Nephron (organoid): ENCODE measurements around the gene SLC12A5.
"Not testable (repeated sequence)": the region's sequence is repeated elsewhere in the genome, so short reads cannot be mapped to it uniquely, and the experiment has no call there.

ENCODE experiments used
- H3K27ac Mint-ChIP-seq, 3 experiments: 2 replicates each; pipeline ENCODE4 v1.8.0; 2020; ENCODE audit warnings: mixed read lengths in 3 of 3, mild to moderate bottlenecking in 2 of 3, moderate library complexity in 1 of 3
- H3K27me3 Mint-ChIP-seq: 2 replicates; pipeline ENCODE4 v1.8.0; 2021; ENCODE audit warnings: low read depth, mild to moderate bottlenecking, moderate library complexity, mixed read lengths
- H3K36me3 Mint-ChIP-seq: 2 replicates; pipeline ENCODE4 v1.8.0; 2020; ENCODE audit warnings: low read depth, mixed read lengths
- H3K4me1 Mint-ChIP-seq: 2 replicates; pipeline ENCODE4 v1.8.0; 2020; ENCODE audit warnings: mixed read lengths
- H3K4me3 Mint-ChIP-seq, 3 experiments: 2 replicates each; pipeline ENCODE4 v1.8.0; 2020; ENCODE audit warnings: mild to moderate bottlenecking in 3 of 3, mixed read lengths in 3 of 3, moderate library complexity in 2 of 3
- H3K9me3 Mint-ChIP-seq: 2 replicates; pipeline ENCODE4 v1.8.0; 2020; ENCODE audit warnings: mixed read lengths
- CTCF ChIP-seq, 3 experiments: fragments of 200-600 bp; sonication (generic); IDR thresholded peaks; one replicate each; pipeline ENCODE4 v1.5.0; 2021; ENCODE audit warnings: antibody characterized with exemption in 3 of 3; ENCODE audit not compliant: unreplicated experiment in 3 of 3

SLC12A5 gene

GRCh38 chr20:45991616-45992015 is 37.4 kb upstream of the SLC12A5 start:
- H3K36me3 Mint-ChIP-seq, result no peaks in the 10 kb centered on the region
- peaks cover 17% of the 10 kb centered on the region for H3K27me3 Mint-ChIP-seq
- H3K27ac Mint-ChIP-seq, result no peak overlapping the region
- H3K4me3 Mint-ChIP-seq, result no peak overlapping the region
- no peaks in the 10 kb centered on the region for H3K9me3 Mint-ChIP-seq
- no peaks in the 10 kb centered on the region for H3K4me1 Mint-ChIP-seq
- TF ChIP-seq CTCF (IDR thresholded peaks at IDR 0.05; ENCODE audit: unreplicated experiment in 3 of 3), result no peak

GRCh38 chr20:45993197-45993951 is 35.6 kb upstream of the SLC12A5 start:
- Mint-ChIP-seq H3K27ac (no peak overlapping the region), H3K4me1 (no peaks in the 10 kb centered on the region), H3K4me3 (no peak overlapping the region), H3K9me3 (no peaks in the 10 kb centered on the region), H3K36me3 (no peaks in the 10 kb centered on the region), H3K27me3 (peaks cover 15% of the 10 kb centered on the region)
- TF ChIP-seq CTCF (IDR thresholded peaks at IDR 0.05; ENCODE audit: unreplicated experiment in 3 of 3), result no peak

GRCh38 chr20:45994761-45995493 is 34.1 kb upstream of the SLC12A5 start:
- H3K27ac Mint-ChIP-seq, result no peak overlapping the region
- no peaks in the 10 kb centered on the region for H3K9me3 Mint-ChIP-seq
- TF ChIP-seq CTCF (IDR thresholded peaks at IDR 0.05; ENCODE audit: unreplicated experiment in 3 of 3), result no peak
- H3K27me3 Mint-ChIP-seq, result peaks cover 11% of the 10 kb centered on the region
- no peak overlapping the region for H3K4me3 Mint-ChIP-seq
- H3K4me1 Mint-ChIP-seq, result no peaks in the 10 kb centered on the region
- no peaks in the 10 kb centered on the region for H3K36me3 Mint-ChIP-seq

GRCh38 chr20:45995495-45996097 is 33.4 kb upstream of the SLC12A5 start:
- not testable (repeated sequence) for H3K4me1 Mint-ChIP-seq, H3K9me3 Mint-ChIP-seq, H3K36me3 Mint-ChIP-seq, H3K4me3 Mint-ChIP-seq, H3K27ac Mint-ChIP-seq
- H3K27me3 Mint-ChIP-seq, result peaks cover 16% of the 10 kb centered on the region

GRCh38 chr20:45997187-45997586 is 31.8 kb upstream of the SLC12A5 start:
- Mint-ChIP-seq H3K4me3 (no peak overlapping the region), H3K9me3 (no peaks in the 10 kb centered on the region), H3K27me3 (peaks cover 17% of the 10 kb centered on the region), H3K27ac (no peak overlapping the region), H3K4me1 (no peaks in the 10 kb centered on the region), H3K36me3 (no peaks in the 10 kb centered on the region)
- no peak for TF ChIP-seq CTCF (IDR thresholded peaks at IDR 0.05; ENCODE audit: unreplicated experiment in 3 of 3)

- Mint-ChIP-seq H3K27me3 (peaks cover 17% of the 10 kb centered on the region), H3K36me3 (no peaks in the 10 kb centered on the region), H3K9me3 (no peaks in the 10 kb centered on the region), H3K27ac (no peak overlapping the region), H3K4me3 (no peak overlapping the region), H3K4me1 (no peaks in the 10 kb centered on the region)
- no peak for TF ChIP-seq CTCF (IDR thresholded peaks at IDR 0.05; ENCODE audit: unreplicated experiment in 3 of 3)
These were observed 30.7 kb upstream of the SLC12A5 start for GRCh38 chr20:45998337-45998736.
